Testis (tissue), 3 donors: ENCODE measurements around the gene PCSK7. TPM values are rescaled to one million over a fixed set of nuclear protein-coding genes. Genes with fewer than 3 reads are reported as not detected.

ENCODE experiments used
- DNase-seq: peaks from one replicate; pipeline ENCODE4 v3.0.0-alpha.2; 2019
- H3K27ac ChIP-seq, 2 donors: fragments of 200-600 bp; sonication (generic); one replicate each; pipeline ENCODE4 v1.5.1; 2019
- H3K27me3 ChIP-seq: fragments of 200-600 bp; sonication (generic); one replicate; pipeline ENCODE4 v1.5.1; 2019
- H3K36me3 ChIP-seq: fragments of 200-600 bp; sonication (generic); one replicate; pipeline ENCODE4 v1.5.1; 2017; ENCODE audit warnings: low read depth; ENCODE audit errors: missing control alignments
- H3K4me1 ChIP-seq: fragments of 200-600 bp; sonication (generic); one replicate; pipeline ENCODE4 v1.5.1; 2019
- H3K4me3 ChIP-seq, 2 donors: fragments of 200-600 bp; sonication (generic); one replicate each; pipeline ENCODE4 v1.5.1; 2017 to 2019
- H3K9me3 ChIP-seq: fragments of 200-600 bp; sonication (generic); one replicate; pipeline ENCODE4 v1.5.1; 2017
- POLR2A ChIP-seq: fragments of 450-650 bp; IDR thresholded peaks from one replicate; pipeline ENCODE4 v1.6.1; 2017; ENCODE audit warnings: antibody characterized with exemption, mild to moderate bottlenecking, moderate library complexity
- WGBS, 2 donors: methylation state at CpG; one replicate each; pipeline ENCODE4 v1.1.5; 2018; 5-methylcytosine and 5-hydroxymethylcytosine counted together
- intact Hi-C: fragments of 100-400 bp; cut with DNase I; formaldehyde crosslinking; loops from one replicate; pipeline ENCODE4 v1.15.1; 2023; ENCODE audit warnings: low total_unique reads
- polyA plus RNA-seq: library from polyadenylated mRNA; stranded (reverse); fragments of 350-450 nt; fragmentation: Illumina TruSeq; extraction: RNeasy Lipid Tissue Mini Kit (QIAGEN cat#74804); gene quantifications from one replicate; pipeline ENCODE4 v1.2.3, GENCODE V29; 2014; ENCODE audit warnings: low read depth, low replicate concordance; ENCODE audit not compliant: insufficient read depth
- total RNA-seq, 2 donors: library from RNA; depleted of rRNA; stranded (reverse); fragments of >200 nt; gene quantifications; one replicate each; pipeline ENCODE4 v1.2.3, GENCODE V29; 2016
- TF ChIP-seq, protein P1 (sequence below), 3 experiments: fragments of 450-650 bp in 2 of 3; fragments of 200-600 bp in 1 of 3; sonication (generic) in 1 of 3; IDR thresholded peaks; one replicate each; pipeline ENCODE4 v1.5.1; 2016 to 2019; ENCODE audit warnings: antibody characterized with exemption in 3 of 3, mild to moderate bottlenecking in 2 of 3, moderate library complexity in 1 of 3

The PCSK7 gene
- total and polyA plus RNA-seq, 3 donors from 2014 or later, result 52.0 to 66.5 (median 57.7) TPM

DNA sequence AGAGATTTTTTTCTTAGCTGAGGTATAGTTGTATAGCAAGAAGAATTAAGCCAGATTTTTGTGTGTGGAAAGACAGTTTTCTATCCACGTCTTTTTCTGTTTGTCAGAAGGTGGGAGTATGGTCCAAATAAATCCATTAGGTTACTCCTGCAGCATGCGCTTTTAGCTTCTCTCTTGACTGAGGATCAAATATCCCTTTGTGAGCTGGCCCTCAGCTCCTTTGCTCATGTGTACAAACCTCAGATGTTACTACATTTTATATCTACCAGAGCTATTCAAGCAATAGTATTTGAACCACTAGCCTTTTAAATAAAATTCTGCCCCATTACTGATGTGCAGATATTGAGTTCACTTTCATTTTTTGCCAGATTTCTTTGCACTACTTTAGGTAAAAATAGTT, 62.1 kb downstream of the PCSK7 start:
- peaks cover 17% of the 10 kb centered on the region for H3K4me1 ChIP-seq
- H3K27me3 ChIP-seq, result no peaks in the 10 kb centered on the region
- 67 to 79% methylated on average over 2 of the region's 2 CpGs for WGBS, 2 donors
- no peaks in the 10 kb centered on the region for H3K9me3 ChIP-seq
- H3K27ac ChIP-seq, result no peak overlapping the region
- DNase-seq, result no peak
- no peak overlapping the region for H3K4me3 ChIP-seq
- TF ChIP-seq, protein P1, sequence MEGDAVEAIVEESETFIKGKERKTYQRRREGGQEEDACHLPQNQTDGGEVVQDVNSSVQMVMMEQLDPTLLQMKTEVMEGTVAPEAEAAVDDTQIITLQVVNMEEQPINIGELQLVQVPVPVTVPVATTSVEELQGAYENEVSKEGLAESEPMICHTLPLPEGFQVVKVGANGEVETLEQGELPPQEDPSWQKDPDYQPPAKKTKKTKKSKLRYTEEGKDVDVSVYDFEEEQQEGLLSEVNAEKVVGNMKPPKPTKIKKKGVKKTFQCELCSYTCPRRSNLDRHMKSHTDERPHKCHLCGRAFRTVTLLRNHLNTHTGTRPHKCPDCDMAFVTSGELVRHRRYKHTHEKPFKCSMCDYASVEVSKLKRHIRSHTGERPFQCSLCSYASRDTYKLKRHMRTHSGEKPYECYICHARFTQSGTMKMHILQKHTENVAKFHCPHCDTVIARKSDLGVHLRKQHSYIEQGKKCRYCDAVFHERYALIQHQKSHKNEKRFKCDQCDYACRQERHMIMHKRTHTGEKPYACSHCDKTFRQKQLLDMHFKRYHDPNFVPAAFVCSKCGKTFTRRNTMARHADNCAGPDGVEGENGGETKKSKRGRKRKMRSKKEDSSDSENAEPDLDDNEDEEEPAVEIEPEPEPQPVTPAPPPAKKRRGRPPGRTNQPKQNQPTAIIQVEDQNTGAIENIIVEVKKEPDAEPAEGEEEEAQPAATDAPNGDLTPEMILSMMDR (IDR thresholded peaks at IDR 0.05), result no peak
- TF ChIP-seq POLR2A, result no peak
- intact Hi-C loops, result no loop called here
- H3K36me3 ChIP-seq, result no peaks in the 10 kb centered on the region

DNA sequence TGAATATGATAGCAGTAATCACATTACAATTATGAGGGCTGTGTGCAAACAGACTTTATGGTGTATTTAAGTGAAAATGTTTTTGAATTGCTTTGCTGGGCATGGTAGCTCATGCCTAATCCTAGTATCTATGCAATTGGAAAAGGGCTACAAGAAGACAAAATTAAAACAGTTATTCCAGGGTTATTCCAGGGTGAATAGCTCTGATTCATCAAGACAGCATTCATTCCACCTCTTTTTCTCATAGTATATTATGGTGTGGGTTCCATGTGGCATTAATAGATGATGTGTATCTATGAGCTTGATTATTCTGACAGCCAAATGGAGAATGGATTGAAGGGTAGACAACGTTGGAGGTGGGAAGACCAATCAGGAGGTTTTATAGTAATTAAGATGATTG, 65.4 kb downstream of the PCSK7 start:
- no peaks in the 10 kb centered on the region for H3K27me3 ChIP-seq
- WGBS, 2 donors, result 67 to 68% methylated on average over 1 of the region's 1 CpG
- no peak overlapping the region for H3K27ac ChIP-seq
- no peaks in the 10 kb centered on the region for H3K9me3 ChIP-seq
- H3K36me3 ChIP-seq, result no peaks in the 10 kb centered on the region
- peaks cover 1% of the 10 kb centered on the region for H3K4me1 ChIP-seq
- TF ChIP-seq POLR2A, result no peak
- TF ChIP-seq, protein P1 (IDR thresholded peaks at IDR 0.05), result no peak
- intact Hi-C loops, result no loop called here
- no peak for DNase-seq
- H3K4me3 ChIP-seq, result no peak overlapping the region

DNA sequence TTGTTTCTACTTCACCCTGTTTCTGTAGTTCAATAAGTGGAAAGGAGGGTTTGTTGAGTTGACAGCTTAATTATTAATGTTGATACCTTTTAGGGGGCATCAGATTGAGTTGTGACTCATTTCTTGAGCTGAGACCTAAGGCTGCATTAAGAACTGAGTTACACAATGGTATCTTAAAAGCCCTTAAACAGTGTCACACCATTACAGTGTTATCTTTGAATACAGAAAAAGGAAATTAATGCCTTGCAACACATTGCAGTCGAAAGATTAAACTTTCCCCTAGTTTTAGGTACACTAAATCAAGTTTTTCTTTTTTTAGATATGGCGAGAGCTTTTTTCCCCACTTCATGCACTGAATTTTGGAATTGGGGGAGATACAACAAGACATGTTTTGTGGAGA, 71.0 kb downstream of the PCSK7 start:
- Histone ChIP-seq H3K4me1 (no peaks in the 10 kb centered on the region), H3K4me3 (no peak overlapping the region), H3K27me3 (no peaks in the 10 kb centered on the region), H3K27ac (no peak overlapping the region), H3K9me3 (no peaks in the 10 kb centered on the region), H3K36me3 (no peaks in the 10 kb centered on the region)
- no peak for DNase-seq
- 70 to 74% methylated on average over 2 of the region's 2 CpGs for WGBS, 2 donors
- TF ChIP-seq, protein P1 (IDR thresholded peaks at IDR 0.05), result no peak
- TF ChIP-seq POLR2A, result no peak
- intact Hi-C loops, result no loop called here

DNA sequence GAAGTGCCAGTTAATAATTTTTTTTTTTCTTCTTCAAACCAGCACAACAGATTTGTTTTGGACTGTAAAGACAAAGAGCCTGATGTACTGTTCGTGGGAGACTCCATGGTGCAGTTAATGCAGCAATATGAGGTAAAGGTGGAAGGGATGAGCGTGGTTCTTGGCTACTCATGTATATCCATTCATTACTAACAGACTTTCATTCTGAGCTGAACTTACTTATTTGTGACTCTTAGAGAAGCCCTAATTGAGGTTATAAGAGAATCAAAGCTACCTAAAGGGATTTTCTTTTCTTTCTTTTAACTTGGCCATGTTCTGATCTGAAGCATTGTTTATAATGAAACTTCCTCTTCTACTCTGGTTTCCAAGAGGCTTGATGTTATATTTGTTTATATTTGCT, 72.0 kb downstream of the PCSK7 start:
- H3K4me3 ChIP-seq, result no peak overlapping the region
- TF ChIP-seq POLR2A, result no peak
- TF ChIP-seq, protein P1 (IDR thresholded peaks at IDR 0.05), result no peak
- no peaks in the 10 kb centered on the region for H3K4me1 ChIP-seq
- no peaks in the 10 kb centered on the region for H3K9me3 ChIP-seq
- H3K27ac ChIP-seq, result no peak overlapping the region
- DNase-seq, result no peak
- intact Hi-C loops, result no loop called here
- no peaks in the 10 kb centered on the region for H3K36me3 ChIP-seq
- WGBS, 2 donors, result 86 to 88% methylated on average over 2 of the region's 2 CpGs
- no peaks in the 10 kb centered on the region for H3K27me3 ChIP-seq

DNA sequence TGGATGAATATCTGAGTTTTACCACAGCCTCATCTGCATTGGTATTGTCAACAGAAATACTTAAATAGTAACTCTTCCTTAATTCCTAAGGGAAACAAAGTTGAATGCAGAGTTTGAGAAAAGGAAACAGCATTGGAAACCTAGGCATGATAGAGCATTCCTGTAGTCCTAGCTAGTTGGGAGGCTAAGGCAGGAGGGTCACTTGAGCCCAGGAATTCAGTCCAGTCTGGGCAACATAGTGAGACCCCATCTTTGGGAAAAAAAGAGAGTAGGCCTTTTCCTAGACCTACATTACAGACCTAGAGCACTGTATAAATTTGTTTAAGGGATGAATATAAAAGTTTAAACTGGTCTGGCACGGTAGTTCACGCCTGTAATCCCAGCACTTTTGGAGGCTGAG, 74.4 kb downstream of the PCSK7 start:
- Histone ChIP-seq H3K9me3 (no peaks in the 10 kb centered on the region), H3K27me3 (no peaks in the 10 kb centered on the region), H3K4me3 (no peak overlapping the region), H3K4me1 (no peaks in the 10 kb centered on the region), H3K27ac (no peak overlapping the region), H3K36me3 (no peaks in the 10 kb centered on the region)
- no peak for TF ChIP-seq POLR2A
- TF ChIP-seq, protein P1 (IDR thresholded peaks at IDR 0.05), result no peak
- 83 to 96% methylated on average over 2 of the region's 2 CpGs for WGBS, 2 donors
- intact Hi-C loops, result no loop called here
- no peak for DNase-seq
